ENCODE results near the gene MORF4L1. TPM values are rescaled to one million over a fixed set of nuclear protein-coding genes. Genes with fewer than 3 reads are reported as not detected.
"Not testable (repeated sequence)": the region's sequence is repeated elsewhere in the genome, so short reads cannot be mapped to it uniquely, and the experiment has no call there.

MORF4L1 gene
- total and polyA plus RNA-seq, 4 donors: 124 to 433 (median 267) TPM

DNA sequence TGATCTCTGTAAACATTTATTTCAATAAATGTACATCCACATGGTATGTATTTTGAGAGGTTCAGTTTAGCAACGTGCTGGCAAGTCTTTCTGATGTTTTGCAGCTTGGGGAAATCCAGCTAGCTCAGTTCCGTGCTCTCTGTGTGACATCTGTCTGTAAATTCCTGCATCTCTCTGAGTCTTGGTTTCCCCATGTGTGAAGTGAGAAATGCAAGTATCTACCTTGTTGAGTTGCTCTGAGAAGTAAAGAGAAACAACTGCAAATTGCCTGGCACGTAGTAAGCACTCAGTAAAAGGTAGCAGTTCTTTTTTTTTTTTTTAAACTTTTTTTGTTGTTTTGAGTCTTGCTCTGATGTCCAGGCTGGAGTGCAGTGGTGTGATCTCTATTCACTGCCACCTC, 30.2 kb upstream of the MORF4L1 start:
- DNase-seq: peak in 1 of 3 donors; percentile 25
- Histone ChIP-seq H3K9me3 (ENCODE audit: control insufficient read depth in 4 of 4, insufficient read depth in 3 of 4, low read length in 3 of 4) (peaks cover 0 to 2% (median 0%) of the 10 kb centered on the region in 4 donors), H3K27ac (ENCODE audit: low read depth in 1 of 2, low read length in 1 of 2) (no peak overlapping the region), H3K36me3 (ENCODE audit: control insufficient read depth in 4 of 4, insufficient read depth in 4 of 4, low read length in 4 of 4) (no peaks in the 10 kb centered on the region), H3K9ac (ENCODE audit: insufficient read depth in 1 of 2, low read length in 2 of 2) (no peak overlapping the region), H3K4me1 (ENCODE audit: control insufficient read depth in 5 of 5, insufficient read depth in 5 of 5, low read length in 5 of 5) (peaks cover 0 to 14% (median 0%) of the 10 kb centered on the region in 5 donors), H3K4me3 (no peak overlapping the region), H3K27me3 (ENCODE audit: control insufficient read depth in 3 of 3, insufficient read depth in 3 of 3, low read length in 2 of 3) (no peaks in the 10 kb centered on the region)
- no peak for ATAC-seq (ENCODE audit: insufficient read depth, low FRiP score)
- TF ChIP-seq, protein P1, sequence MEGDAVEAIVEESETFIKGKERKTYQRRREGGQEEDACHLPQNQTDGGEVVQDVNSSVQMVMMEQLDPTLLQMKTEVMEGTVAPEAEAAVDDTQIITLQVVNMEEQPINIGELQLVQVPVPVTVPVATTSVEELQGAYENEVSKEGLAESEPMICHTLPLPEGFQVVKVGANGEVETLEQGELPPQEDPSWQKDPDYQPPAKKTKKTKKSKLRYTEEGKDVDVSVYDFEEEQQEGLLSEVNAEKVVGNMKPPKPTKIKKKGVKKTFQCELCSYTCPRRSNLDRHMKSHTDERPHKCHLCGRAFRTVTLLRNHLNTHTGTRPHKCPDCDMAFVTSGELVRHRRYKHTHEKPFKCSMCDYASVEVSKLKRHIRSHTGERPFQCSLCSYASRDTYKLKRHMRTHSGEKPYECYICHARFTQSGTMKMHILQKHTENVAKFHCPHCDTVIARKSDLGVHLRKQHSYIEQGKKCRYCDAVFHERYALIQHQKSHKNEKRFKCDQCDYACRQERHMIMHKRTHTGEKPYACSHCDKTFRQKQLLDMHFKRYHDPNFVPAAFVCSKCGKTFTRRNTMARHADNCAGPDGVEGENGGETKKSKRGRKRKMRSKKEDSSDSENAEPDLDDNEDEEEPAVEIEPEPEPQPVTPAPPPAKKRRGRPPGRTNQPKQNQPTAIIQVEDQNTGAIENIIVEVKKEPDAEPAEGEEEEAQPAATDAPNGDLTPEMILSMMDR (IDR thresholded peaks at IDR 0.05; ENCODE audit: control extremely low read depth, extremely low read depth): no peak
- 82 to 87% methylated on average over 3 of the region's 3 CpGs for WGBS, 2 donors

DNA sequence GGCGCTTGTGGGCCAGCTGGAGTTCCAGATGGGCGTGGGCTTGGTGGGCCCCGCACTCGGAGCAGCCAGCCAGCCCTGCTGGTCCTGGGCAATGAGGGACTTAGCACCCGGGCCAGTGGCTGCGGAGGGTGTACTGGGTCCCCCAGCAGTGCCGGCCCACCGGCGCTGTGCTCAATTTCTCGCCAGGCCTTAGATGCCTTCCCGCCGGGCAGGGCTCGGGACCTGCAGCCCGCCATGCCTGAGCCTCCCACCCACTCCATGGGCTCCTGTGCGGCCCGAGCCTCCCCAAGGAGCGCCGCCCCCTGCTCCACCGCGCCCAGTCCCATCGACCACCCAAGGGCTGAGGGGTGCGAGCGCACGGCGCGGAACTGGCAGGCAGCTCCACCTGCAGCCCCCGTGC, 25.8 kb upstream of the MORF4L1 start:
- H3K4me3 ChIP-seq; H3K9ac ChIP-seq (ENCODE audit: insufficient read depth in 1 of 2, low read length in 2 of 2); H3K36me3 ChIP-seq (ENCODE audit: control insufficient read depth in 4 of 4, insufficient read depth in 4 of 4, low read length in 4 of 4); ATAC-seq (ENCODE audit: insufficient read depth, low FRiP score); H3K27ac ChIP-seq (ENCODE audit: low read depth in 1 of 2, low read length in 1 of 2); H3K9me3 ChIP-seq (ENCODE audit: control insufficient read depth in 4 of 4, insufficient read depth in 3 of 4, low read length in 3 of 4); DNase-seq; H3K27me3 ChIP-seq (ENCODE audit: control insufficient read depth in 3 of 3, insufficient read depth in 3 of 3, low read length in 2 of 3): not testable (repeated sequence)
- WGBS, 2 donors: 97 to 98% methylated on average over 22 to 27 of the region's 27 CpGs
- peaks cover 0 to 21% (median 7%) of the 10 kb centered on the region in 5 donors for H3K4me1 ChIP-seq (ENCODE audit: control insufficient read depth in 5 of 5, insufficient read depth in 5 of 5, low read length in 5 of 5)

DNA sequence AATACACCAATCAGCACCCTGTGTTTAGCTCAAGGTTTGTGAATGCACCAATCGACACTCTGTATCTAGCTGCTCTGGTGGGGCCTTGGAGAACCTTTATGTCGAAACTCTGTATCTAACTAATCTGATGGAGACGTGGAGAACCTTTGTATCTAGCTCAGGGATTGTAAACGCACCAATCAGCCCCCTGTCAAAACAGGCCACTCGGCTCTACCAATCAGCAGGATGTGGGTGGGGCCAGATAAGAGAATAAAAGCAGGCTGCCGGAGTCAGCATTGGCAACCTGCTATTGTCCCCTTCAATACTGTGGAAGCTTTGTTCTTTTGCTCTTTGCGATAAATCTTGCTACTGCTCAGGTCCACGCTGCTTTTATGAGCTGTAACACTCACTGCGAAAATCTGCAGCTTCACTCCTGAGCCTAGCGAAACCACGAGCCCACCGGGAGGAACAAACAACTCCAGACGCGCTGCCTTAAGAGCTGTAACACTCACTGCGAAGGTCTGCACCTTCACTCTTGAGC, 25.2 kb upstream of the MORF4L1 start:
- peaks cover 0 to 16% (median 7%) of the 10 kb centered on the region in 5 donors for H3K4me1 ChIP-seq (ENCODE audit: control insufficient read depth in 5 of 5, insufficient read depth in 5 of 5, low read length in 5 of 5)
- not testable (repeated sequence) for ATAC-seq (ENCODE audit: insufficient read depth, low FRiP score)
- WGBS, 2 donors: 75 to 82% methylated on average over 14 to 15 of the region's 15 CpGs

DNA sequence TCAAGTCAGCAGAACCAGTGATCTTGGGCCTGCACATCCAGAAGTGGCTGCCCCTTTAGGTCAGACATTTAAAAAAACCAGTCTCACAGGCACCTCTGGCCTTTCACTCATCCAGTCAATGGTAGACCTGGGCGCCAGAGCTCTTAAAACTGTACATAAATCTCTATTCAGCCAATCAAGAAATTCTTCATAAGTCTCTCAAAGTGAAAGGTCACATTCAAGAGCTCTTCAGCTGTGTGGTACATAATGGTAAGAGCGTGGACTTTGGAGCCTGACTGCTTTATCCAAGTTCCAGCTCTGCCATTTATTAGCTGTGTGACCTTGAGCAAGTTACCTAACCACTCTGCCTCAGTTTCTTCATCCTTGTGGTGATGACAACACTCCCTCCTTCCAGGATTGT, 22.3 kb upstream of the MORF4L1 start:
- Histone ChIP-seq H3K36me3 (ENCODE audit: control insufficient read depth in 4 of 4, insufficient read depth in 4 of 4, low read length in 4 of 4) (no peaks in the 10 kb centered on the region), H3K4me3 (no peak overlapping the region), H3K9ac (ENCODE audit: insufficient read depth in 1 of 2, low read length in 2 of 2) (no peak overlapping the region), H3K27me3 (ENCODE audit: control insufficient read depth in 3 of 3, insufficient read depth in 3 of 3, low read length in 2 of 3) (no peaks in the 10 kb centered on the region), H3K27ac (ENCODE audit: low read depth in 1 of 2, low read length in 1 of 2) (no peak overlapping the region), H3K4me1 (ENCODE audit: control insufficient read depth in 5 of 5, insufficient read depth in 5 of 5, low read length in 5 of 5) (peaks cover 0 to 15% (median 7%) of the 10 kb centered on the region in 5 donors), H3K9me3 (ENCODE audit: control insufficient read depth in 4 of 4, insufficient read depth in 3 of 4, low read length in 3 of 4) (peaks cover 0 to 1% (median 0%) of the 10 kb centered on the region in 4 donors)
- no peak for ATAC-seq (ENCODE audit: insufficient read depth, low FRiP score)
- 76 to 93% methylated on average over 2 of the region's 2 CpGs for WGBS, 2 donors
- DNase-seq: peak in 2 of 3 donors; percentile 39 to 54
- TF ChIP-seq, protein P1 (IDR thresholded peaks at IDR 0.05; ENCODE audit: control extremely low read depth, extremely low read depth): no peak

More for the DNA sequence above, 25.2 kb upstream of the MORF4L1 start:
- H3K4me3 ChIP-seq; DNase-seq; H3K9me3 ChIP-seq (ENCODE audit: control insufficient read depth in 4 of 4, insufficient read depth in 3 of 4, low read length in 3 of 4); H3K9ac ChIP-seq (ENCODE audit: insufficient read depth in 1 of 2, low read length in 2 of 2); H3K27me3 ChIP-seq (ENCODE audit: control insufficient read depth in 3 of 3, insufficient read depth in 3 of 3, low read length in 2 of 3); H3K36me3 ChIP-seq (ENCODE audit: control insufficient read depth in 4 of 4, insufficient read depth in 4 of 4, low read length in 4 of 4); H3K27ac ChIP-seq (ENCODE audit: low read depth in 1 of 2, low read length in 1 of 2): not testable (repeated sequence)

Data from lung (tissue), 12 donors.